Suprapubic skin (tissue), 4 donors: ENCODE results near the gene MAPK12. TPM values are rescaled to one million over a fixed set of nuclear protein-coding genes. Genes with fewer than 3 reads are reported as not detected.
A peak's percentile ranks its signal among the peaks of the same experiment; 100 is the strongest.

Experiments
- DNase-seq, 2 donors: peaks; one replicate each; pipeline ENCODE4 v3.0.0-alpha.2; 2019; ENCODE audit warnings: low spot score in 2 of 2
- H3K27ac ChIP-seq: fragments of 200-600 bp; sonication (generic); one replicate; pipeline ENCODE4 v1.5.1; 2019
- H3K27me3 ChIP-seq: fragments of 200-600 bp; sonication (generic); one replicate; pipeline ENCODE4 v1.5.1; 2019
- H3K36me3 ChIP-seq: fragments of 200-600 bp; sonication (generic); one replicate; pipeline ENCODE4 v1.5.1; 2019
- H3K4me1 ChIP-seq: fragments of 200-600 bp; sonication (generic); one replicate; pipeline ENCODE4 v1.5.1; 2019
- H3K4me3 ChIP-seq: fragments of 200-600 bp; sonication (generic); one replicate; pipeline ENCODE4 v1.5.1; 2019; ENCODE audit warnings: mild to moderate bottlenecking
- H3K9me3 ChIP-seq: fragments of 200-600 bp; sonication (generic); one replicate; pipeline ENCODE4 v1.5.1; 2019
- CTCF ChIP-seq, 2 donors: fragments of 200-600 bp in 1 of 2; fragments of 450-650 bp in 1 of 2; sonication (generic) in 1 of 2; IDR thresholded peaks; one replicate each; pipeline ENCODE4 v1.5.1; 2016 to 2019; ENCODE audit warnings: antibody characterized with exemption in 2 of 2, mild to moderate bottlenecking in 1 of 2, moderate library complexity in 1 of 2
- EP300 ChIP-seq: sonication (generic); formaldehyde crosslinking; IDR thresholded peaks from one replicate; pipeline ENCODE4 v1.6.1; 2017; ENCODE audit warnings: antibody characterized with exemption
- POLR2A ChIP-seq, 2 donors: fragments of 450-650 bp; IDR thresholded peaks; one replicate each; pipeline ENCODE4 v1.6.1; 2017; ENCODE audit warnings: antibody characterized with exemption in 2 of 2, mild to moderate bottlenecking in 2 of 2, moderate library complexity in 2 of 2
- POLR2AphosphoS5 ChIP-seq, 3 donors: sonication (generic); formaldehyde crosslinking; IDR thresholded peaks; one replicate each; pipeline ENCODE4 v1.6.1; 2017; ENCODE audit warnings: antibody characterized with exemption in 3 of 3
- WGBS: methylation state at CpG from one replicate; pipeline ENCODE4 v1.1.5; 2018; 5-methylcytosine and 5-hydroxymethylcytosine counted together
- total RNA-seq, 4 donors: library from RNA; depleted of rRNA; stranded (reverse); fragments of >200 nt; gene quantifications; one replicate each; pipeline ENCODE4 v1.1.0, GENCODE V29; 2016

Gene MAPK12
- total RNA-seq = 1 to 10 TPM; 1.3 to 5.7 (median 3.3) TPM

GRCh38 chr22:50261615-50262459 lies at the start of gene MAPK12:
Gene MAPK12, minus strand, starts transcription at chr22:50261683. Its CDS starts 174 bp downstream, at chr22:50261509.
- Histone ChIP-seq H3K4me3 (peak within 1 kb of the TSS; percentile 51), H3K27me3 (peaks cover 66% of the 10 kb centered on the region), H3K4me1 (peaks cover 27% of the 10 kb centered on the region), H3K27ac (no peak within 1 kb of the TSS), H3K36me3 (no peaks in the 10 kb centered on the region), H3K9me3 (no peaks in the 10 kb centered on the region)
- TF ChIP-seq POLR2A (IDR thresholded peaks at IDR 0.05) (no peak), EP300 (no peak), CTCF (IDR thresholded peaks at IDR 0.05) (no peak), POLR2AphosphoS5 (IDR thresholded peaks at IDR 0.05) (no peak)
- no peak for DNase-seq
- 37% methylated on average over 4 of the region's 61 CpGs for WGBS

DNA sequence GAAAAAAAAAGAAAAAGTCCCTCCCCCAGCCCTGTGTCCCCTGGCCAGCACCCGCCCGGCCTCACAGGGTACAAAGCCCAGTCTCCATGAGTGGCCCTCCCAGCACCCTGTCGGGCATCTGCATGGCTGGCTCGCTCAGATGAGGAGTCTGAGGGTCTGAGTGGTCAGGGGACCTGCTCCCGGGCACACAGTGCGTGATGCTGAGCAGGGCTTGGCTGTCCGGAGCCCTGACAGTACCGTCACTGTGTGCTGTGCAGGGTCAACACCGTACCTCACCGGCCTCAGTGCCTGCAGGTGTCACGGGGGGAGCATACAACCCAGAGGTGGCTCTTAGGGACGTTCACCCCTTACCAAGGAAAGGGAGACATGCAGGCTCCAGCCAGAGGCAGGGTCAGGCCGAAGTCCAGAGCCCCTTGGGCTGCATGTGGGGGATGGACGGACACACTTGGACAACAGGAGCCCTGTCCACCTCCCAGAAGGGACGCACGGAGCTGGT lies 49.5 kb upstream of the MAPK12 start:
- no peaks in the 10 kb centered on the region for H3K9me3 ChIP-seq
- H3K4me1 ChIP-seq = peaks cover 32% of the 10 kb centered on the region
- no peaks in the 10 kb centered on the region for H3K36me3 ChIP-seq
- H3K4me3 ChIP-seq = no peak overlapping the region
- H3K27ac ChIP-seq = no peak overlapping the region
- no peak for TF ChIP-seq POLR2A (IDR thresholded peaks at IDR 0.05)
- TF ChIP-seq CTCF (IDR thresholded peaks at IDR 0.05) = no peak
- no peak for DNase-seq
- H3K27me3 ChIP-seq = no peaks in the 10 kb centered on the region
- 82% methylated on average over 4 of the region's 16 CpGs for WGBS

DNA sequence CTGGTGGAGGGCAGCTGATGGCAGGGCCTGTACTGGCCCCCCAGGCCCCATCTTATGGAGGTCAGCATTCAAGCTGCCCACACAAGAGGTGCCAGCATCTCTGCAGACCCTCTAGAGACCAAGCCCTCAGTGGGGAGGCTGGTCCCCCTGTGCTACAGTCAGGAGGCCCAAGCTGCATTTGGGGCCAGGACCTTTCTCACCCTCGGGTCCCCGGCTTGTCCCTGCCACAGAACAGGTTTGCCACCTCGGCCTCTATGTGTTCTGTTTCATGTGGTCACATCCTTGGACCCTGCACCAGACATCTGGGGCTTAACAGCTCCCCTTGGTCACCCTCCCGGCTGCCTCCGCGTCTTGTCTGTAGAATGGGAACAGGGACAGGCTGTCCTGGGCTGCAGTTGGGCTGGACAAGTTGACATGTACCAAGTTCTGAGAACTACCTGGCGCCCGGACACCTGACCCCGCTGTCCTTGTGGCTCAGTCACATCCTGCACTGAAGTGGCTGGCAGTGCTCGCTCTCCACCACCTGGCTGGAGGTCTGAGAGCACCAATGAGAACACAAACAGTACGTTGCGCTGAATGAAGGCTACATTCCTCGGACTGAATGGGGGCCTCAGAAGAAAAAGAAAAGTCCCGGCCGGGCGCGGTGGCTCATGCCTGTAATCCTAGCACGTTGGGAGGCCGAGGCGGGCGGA lies 48.7 kb upstream of the MAPK12 start:
- Histone ChIP-seq H3K36me3 (no peaks in the 10 kb centered on the region), H3K4me1 (peaks cover 40% of the 10 kb centered on the region), H3K9me3 (no peaks in the 10 kb centered on the region), H3K27me3 (no peaks in the 10 kb centered on the region), H3K4me3 (no peak overlapping the region), H3K27ac (no peak overlapping the region)
- TF ChIP-seq CTCF (IDR thresholded peaks at IDR 0.05) (no peak), POLR2AphosphoS5 (IDR thresholded peaks at IDR 0.05) (no peak), EP300 (no peak), POLR2A (IDR thresholded peaks at IDR 0.05) (no peak)
- DNase-seq = no peak
- 89% methylated on average over 17 of the region's 21 CpGs for WGBS

DNA sequence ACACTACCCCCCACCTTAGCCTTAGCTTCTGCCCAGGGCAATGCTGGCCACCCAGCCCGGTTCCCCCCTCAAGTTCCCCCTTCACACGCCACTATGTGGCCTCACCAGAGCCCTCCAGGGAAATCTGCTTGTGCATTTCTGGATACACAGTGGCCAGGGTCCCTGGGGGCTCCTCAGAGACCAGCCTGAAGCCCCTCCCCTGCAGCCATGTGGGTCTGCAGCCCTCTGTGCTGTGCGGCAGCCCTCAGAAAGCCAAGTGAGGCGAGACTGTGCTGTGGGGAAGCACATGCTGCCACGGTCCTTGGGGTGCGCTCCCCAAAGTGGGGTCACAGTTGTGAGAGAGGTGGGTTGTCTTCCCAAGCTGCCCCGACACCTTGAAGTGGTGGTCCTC lies 48.1 kb upstream of the MAPK12 start:
- Histone ChIP-seq H3K27me3 (no peaks in the 10 kb centered on the region), H3K36me3 (no peaks in the 10 kb centered on the region), H3K4me3 (no peak overlapping the region), H3K4me1 (peaks cover 44% of the 10 kb centered on the region), H3K27ac (peak overlapping the region; percentile 71), H3K9me3 (no peaks in the 10 kb centered on the region)
- TF ChIP-seq POLR2AphosphoS5 (IDR thresholded peaks at IDR 0.05) = no peak
- TF ChIP-seq EP300 = no peak
- TF ChIP-seq POLR2A (IDR thresholded peaks at IDR 0.05) = no peak
- TF ChIP-seq CTCF (IDR thresholded peaks at IDR 0.05) = no peak
- 89% methylated on average over 7 of the region's 7 CpGs for WGBS
- DNase-seq = no peak

GRCh38 chr22:50308986-50309600 lies 47.6 kb upstream of the MAPK12 start:
- no peak for DNase-seq
- H3K27me3 ChIP-seq = no peaks in the 10 kb centered on the region
- H3K4me3 ChIP-seq = no peak overlapping the region
- no peaks in the 10 kb centered on the region for H3K9me3 ChIP-seq
- H3K36me3 ChIP-seq = no peaks in the 10 kb centered on the region
- peak overlapping the region; percentile 71 for H3K27ac ChIP-seq
- no peak for TF ChIP-seq CTCF (IDR thresholded peaks at IDR 0.05)
- TF ChIP-seq EP300 = no peak
- TF ChIP-seq POLR2A (IDR thresholded peaks at IDR 0.05) = no peak
- TF ChIP-seq POLR2AphosphoS5 (IDR thresholded peaks at IDR 0.05) = no peak
- H3K4me1 ChIP-seq = peaks cover 46% of the 10 kb centered on the region
- 46% methylated on average over 3 of the region's 9 CpGs for WGBS
